GM08714 (cell line): ENCODE measurements around the gene C1orf159.
A peak's percentile ranks its signal among the peaks of the same experiment; 100 is the strongest.

ENCODE experiments used
- H3K4me3 ChIP-seq: fragments of 200-500 bp; sonication (Bioruptor generic); 2 replicates; pipeline ENCODE4 v1.5.1; 2014; ENCODE audit warnings: mild to moderate bottlenecking, low read length, inconsistent platforms
- ZNF274 ChIP-seq: IDR thresholded peaks from 2 replicates; pipeline ENCODE4 v1.6.1; 2012; ENCODE audit warnings: mild to moderate bottlenecking, low read depth, low read length

C1orf159 gene

DNA sequence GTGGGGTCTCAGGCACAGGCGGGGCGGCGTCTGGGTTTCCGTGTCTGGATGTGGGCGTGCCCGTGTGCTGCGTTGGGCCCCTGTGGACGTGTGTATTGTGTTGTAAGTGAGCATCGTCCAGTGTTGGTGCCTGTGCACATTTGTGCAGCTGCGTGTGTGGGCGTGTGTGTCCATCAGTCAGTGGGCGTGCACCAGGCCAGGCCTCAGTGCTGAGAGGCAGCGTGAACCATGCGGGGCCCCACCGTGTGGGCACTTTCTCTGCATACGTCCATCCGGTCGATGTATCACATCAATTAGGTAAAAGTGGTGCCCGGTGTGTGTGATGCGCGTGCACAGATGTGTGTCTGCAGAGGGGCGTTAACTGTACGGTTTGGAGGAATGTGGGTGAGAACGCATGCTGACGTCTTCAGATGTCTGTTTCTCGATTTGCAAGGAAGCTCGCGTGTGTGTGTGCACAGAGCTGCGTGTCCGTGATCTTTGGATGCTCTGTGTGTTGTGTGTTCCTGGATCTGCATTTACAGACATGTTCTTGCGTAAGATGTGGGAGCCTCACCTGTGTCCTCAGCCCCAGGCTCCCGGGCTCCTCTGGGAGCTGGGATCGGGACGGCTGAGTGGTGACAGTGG, 71.3 kb downstream of the C1orf159 start:
- H3K4me3 ChIP-seq: no peak overlapping the region
- TF ChIP-seq ZNF274: no peak

GRCh38 chr1:1043921-1044320, 72.0 kb downstream of the C1orf159 start:
- no peak for TF ChIP-seq ZNF274
- no peak overlapping the region for H3K4me3 ChIP-seq

- TF ChIP-seq ZNF274: no peak
Measured at GRCh38 chr1:1043411-1043810, 72.5 kb downstream of the C1orf159 start.

DNA sequence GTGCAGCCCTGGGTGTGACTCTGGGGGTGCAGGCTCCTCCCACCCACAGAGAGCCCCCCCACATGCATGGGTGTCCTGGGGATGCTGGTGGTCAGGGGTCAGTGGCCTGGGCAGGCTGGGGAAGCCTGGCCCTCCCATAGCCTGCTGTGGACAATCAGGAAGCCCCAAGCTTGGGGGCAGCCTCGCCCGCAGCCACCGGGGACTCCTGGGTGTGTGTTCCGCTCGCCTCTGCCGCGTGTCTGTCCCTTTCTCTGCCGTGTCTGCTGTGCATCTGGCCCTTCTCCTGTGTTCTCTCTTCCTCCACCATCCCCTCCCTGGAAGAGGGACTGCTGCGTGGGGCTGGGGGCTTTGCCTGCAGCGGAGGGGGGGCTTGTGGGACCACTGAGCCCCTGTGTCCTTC, 73.1 kb downstream of the C1orf159 start:
- no peak overlapping the region for H3K4me3 ChIP-seq
- no peak for TF ChIP-seq ZNF274

More at GRCh38 chr1:1043411-1043810, 72.5 kb downstream of the C1orf159 start:
- no peak overlapping the region for H3K4me3 ChIP-seq

DNA sequence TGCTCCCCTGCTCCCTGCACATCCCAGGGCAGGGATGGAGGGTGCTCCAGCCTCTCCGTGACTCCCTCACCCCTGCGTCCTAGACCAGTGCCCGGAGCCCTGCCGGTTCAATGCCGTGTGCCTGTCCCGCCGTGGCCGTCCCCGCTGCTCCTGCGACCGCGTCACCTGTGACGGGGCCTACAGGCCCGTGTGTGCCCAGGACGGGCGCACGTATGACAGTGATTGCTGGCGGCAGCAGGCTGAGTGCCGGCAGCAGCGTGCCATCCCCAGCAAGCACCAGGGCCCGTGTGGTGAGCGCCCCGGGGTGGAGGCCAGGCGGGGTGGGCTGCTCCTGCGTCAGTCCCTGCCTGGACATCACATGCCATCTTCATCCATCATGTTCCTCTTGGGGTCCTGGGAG, 74.0 kb downstream of the C1orf159 start:
- no peak for TF ChIP-seq ZNF274
- no peak overlapping the region for H3K4me3 ChIP-seq

- no peak overlapping the region for H3K4me3 ChIP-seq
- TF ChIP-seq ZNF274: no peak
Measured at GRCh38 chr1:1041092-1041523, 74.8 kb downstream of the C1orf159 start.

GRCh38 chr1:1040004-1040991, 75.6 kb downstream of the C1orf159 start:
- H3K4me3 ChIP-seq: peak overlapping the region; percentile 27; the same call in 1 of the 2 replicates

DNA sequence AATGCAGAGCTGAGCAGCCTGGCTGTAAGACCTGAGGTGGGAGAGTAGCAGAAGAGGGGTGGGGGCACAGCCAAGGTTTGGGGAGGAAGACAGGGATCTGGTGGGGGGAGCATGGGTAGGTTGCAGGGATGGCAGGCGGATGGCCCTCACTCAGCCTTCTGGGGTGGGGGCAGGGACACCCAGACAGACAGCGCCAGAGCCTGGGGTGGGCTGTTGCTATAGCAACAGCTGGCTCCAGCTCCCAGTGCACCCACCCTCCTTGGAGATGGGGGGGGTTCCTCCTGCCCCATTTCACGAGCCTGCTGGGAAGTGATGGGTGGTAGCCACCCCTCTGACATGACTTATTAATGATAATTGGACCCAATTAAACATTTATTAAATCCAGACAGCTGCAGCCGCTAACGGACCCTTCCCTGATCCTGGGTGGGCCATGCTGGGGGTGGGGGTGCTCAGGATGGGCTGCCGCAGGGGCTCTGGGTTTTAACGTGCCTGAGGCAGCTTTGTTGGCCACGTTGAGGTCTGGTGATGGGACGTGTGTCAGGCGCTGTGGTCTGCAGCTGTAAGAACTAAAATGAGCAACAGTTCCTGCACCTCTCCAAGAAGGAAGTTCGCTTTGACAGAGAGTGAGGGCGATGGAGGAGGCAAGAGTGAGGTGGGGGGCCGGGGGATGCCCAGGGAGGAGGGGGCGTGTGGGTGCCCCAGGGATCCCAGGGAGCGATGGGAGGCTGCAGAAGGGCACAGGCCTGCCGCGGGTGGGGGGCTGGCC, 76.6 kb downstream of the C1orf159 start:
- no peak overlapping the region for H3K4me3 ChIP-seq
- TF ChIP-seq ZNF274: no peak

More at GRCh38 chr1:1040004-1040991, 75.6 kb downstream of the C1orf159 start:
- TF ChIP-seq ZNF274: no peak

GRCh38 chr1:1038694-1039093, 77.2 kb downstream of the C1orf159 start:
- no peak for TF ChIP-seq ZNF274

GRCh38 chr1:1037366-1038327, 78.2 kb downstream of the C1orf159 start:
- H3K4me3 ChIP-seq: no peak overlapping the region
- TF ChIP-seq ZNF274: no peak

More at GRCh38 chr1:1038694-1039093, 77.2 kb downstream of the C1orf159 start:
- H3K4me3 ChIP-seq: no peak overlapping the region

DNA sequence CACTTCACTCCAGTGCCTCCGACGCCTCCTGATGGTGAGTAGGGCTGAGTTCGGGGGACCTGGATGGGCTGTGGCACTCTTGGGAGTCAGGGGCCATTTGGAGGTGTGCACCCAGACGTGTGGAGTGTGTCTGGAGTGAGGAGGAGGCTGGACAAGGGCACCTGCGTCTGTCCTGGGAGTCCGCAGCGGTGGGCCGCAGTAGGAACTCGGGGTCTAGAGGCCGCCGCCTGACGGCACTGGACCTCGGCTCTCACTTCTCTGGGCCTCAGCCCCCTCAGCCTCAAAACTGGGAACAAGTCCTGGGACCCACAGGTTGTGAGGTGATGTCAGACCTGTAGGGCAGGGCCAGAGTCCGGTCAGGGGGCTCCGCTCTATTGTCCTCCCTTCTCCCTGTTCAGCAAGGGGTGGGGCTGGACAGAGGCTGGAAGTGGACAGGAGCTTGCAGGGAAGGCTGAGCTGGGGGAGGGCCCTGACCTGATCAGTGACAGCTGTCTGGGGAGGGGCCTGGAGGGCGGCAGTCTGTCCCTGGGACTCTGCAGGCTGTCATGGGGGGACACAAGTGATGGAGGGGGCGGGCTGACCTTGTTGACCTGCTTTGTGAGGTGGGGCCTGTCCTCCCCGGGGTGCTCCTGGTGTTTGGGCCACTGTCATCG, 80.5 kb downstream of the C1orf159 start:
- H3K4me3 ChIP-seq: no peak overlapping the region
- no peak for TF ChIP-seq ZNF274

- TF ChIP-seq ZNF274: no peak
- no peak overlapping the region; the same call in 1 of the 2 replicates for H3K4me3 ChIP-seq
Measured at GRCh38 chr1:1034439-1034781, 81.5 kb downstream of the C1orf159 start.
